K562 (cell line): ENCODE measurements around the gene DOCK4. TPM values are rescaled to one million over a fixed set of nuclear protein-coding genes. Genes with fewer than 3 reads are reported as not detected.

Source experiments
- AFF1 ChIP-seq, 2 experiments: fragments of 450-650 bp; IDR thresholded peaks; 2 replicates each; pipeline ENCODE4 v1.6.1; 2018; ENCODE audit warnings: mild to moderate bottlenecking in 2 of 2, low read depth in 1 of 2; ENCODE audit not compliant: partially characterized antibody in 2 of 2
- CUX1 ChIP-seq: fragments of 200-800 bp; sonication (Bioruptor generic); IDR thresholded peaks from 2 replicates; pipeline ENCODE4 v1.6.1; 2016; ENCODE audit warnings: missing genetic modification characterization, missing compliant biosample characterization
- POLR2H ChIP-seq: IDR thresholded peaks from 2 replicates; pipeline ENCODE4 v1.6.1; 2016; ENCODE audit warnings: missing genetic modification characterization, low read depth, mild to moderate bottlenecking, control low read depth, missing compliant biosample characterization, moderate library complexity
- SAP30 ChIP-seq: fragments of 200-600 bp; sonication (generic); IDR thresholded peaks from 2 replicates; pipeline ENCODE4 v1.6.1; 2012; ENCODE audit warnings: borderline replicate concordance, low read depth, mild to moderate bottlenecking, moderate library complexity, low read length, control low read depth, inconsistent platforms; ENCODE audit not compliant: insufficient read depth, poor library complexity, severe bottlenecking
- ZNF76 ChIP-seq: fragments of 250-450 bp; sonication (Bioruptor Pico); IDR thresholded peaks from 2 replicates; pipeline ENCODE4 v1.4.0; 2020; ENCODE audit warnings: mild to moderate bottlenecking, moderate library complexity, borderline replicate concordance
- polyA plus RNA-seq, 8 experiments: library from polyadenylated mRNA; depleted of rRNA in 4 of 8; stranded (reverse) in 5 of 8; unstranded in 3 of 8; fragments of >200 nt; fragmentation: Nextera tagmentation in 2 of 8; fragmentation: Illumina TruSeq in 1 of 8; extraction: Ambion mirVana in 2 of 8; extraction: Trizol in 1 of 8; gene quantifications; 2 replicates each; pipeline versions ENCODE4 v1.2.1 to v1.2.3, GENCODE V29; 2011 to 2014; ENCODE audit warnings: inconsistent platforms in 1 of 8, missing spikeins in 1 of 8
- total RNA-seq, 7 experiments: library from RNA; depleted of rRNA in 6 of 7; stranded (reverse); fragments of >200 nt in 6 of 7; fragmentation: Illumina TruSeq in 2 of 7; extraction: Trizol in 2 of 7; gene quantifications; 2 replicates each; pipeline versions ENCODE4 v1.2.1 to v1.2.3, GENCODE V29; 2011 to 2021; ENCODE audit warnings: low replicate concordance in 1 of 7

DOCK4 gene
- total and polyA plus RNA-seq, 9 of the 15 experiments (the other 6 are each of a cell fraction or from before 2014, with no cell fraction given), result 0.42 to 5.7 (median 2.3) TPM

- TF ChIP-seq AFF1 (IDR thresholded peaks at IDR 0.05; ENCODE audit: low read depth in 1 of 2, partially characterized antibody in 2 of 2), result no peak
- no peak for TF ChIP-seq CUX1 (CRISPR knock-in tag)
- TF ChIP-seq ZNF76 (CRISPR knock-in tag), result no peak
- no peak for TF ChIP-seq POLR2H (tag)
- TF ChIP-seq SAP30, result no peak
- TF ChIP-seq, all 486 proteins: peak for 0
Measured at GRCh38 chr7:111919631-111920179, 286.5 kb downstream of the DOCK4 start (continued).
